Upper lobe of left lung (tissue), 4 donors: ENCODE measurements around the gene SERTAD3.
"Not testable (repeated sequence)": the region's sequence is repeated elsewhere in the genome, so short reads cannot be mapped to it uniquely, and the experiment has no call there.

ENCODE experiments used
- CTCF ChIP-seq, 6 experiments: fragments of 450-650 bp in 4 of 6; fragments of 200-600 bp in 2 of 6; sonication (generic) in 2 of 6; IDR thresholded peaks; one replicate each; pipeline ENCODE4 v1.5.1; 2016 to 2019; ENCODE audit warnings: antibody characterized with exemption in 6 of 6
- EP300 ChIP-seq, 4 donors: sonication (generic); formaldehyde crosslinking; IDR thresholded peaks; one replicate each; pipeline ENCODE4 v1.5.1; 2017; ENCODE audit warnings: antibody characterized with exemption in 4 of 4, control low read depth in 2 of 4
- POLR2A ChIP-seq, 4 donors: fragments of 450-650 bp; IDR thresholded peaks; one replicate each; pipeline ENCODE4 v1.5.1; 2016 to 2017; ENCODE audit warnings: antibody characterized with exemption in 4 of 4, mild to moderate bottlenecking in 2 of 4
- POLR2AphosphoS5 ChIP-seq, 2 donors: sonication (generic); formaldehyde crosslinking; IDR thresholded peaks; one replicate each; pipeline ENCODE4 v1.5.1; 2017; ENCODE audit warnings: antibody characterized with exemption in 2 of 2

GRCh38 chr19:40432760-40433159, 11.4 kb downstream of the SERTAD3 start:
- TF ChIP-seq EP300, CTCF, POLR2A, POLR2AphosphoS5 (IDR thresholded peaks at IDR 0.05): not testable (repeated sequence)
